SK-N-SH treated with all-trans-retinoic acid at 6 μM for 48 hours (cell line): Measurements from ENCODE around the gene DENND1A.

Experiments used
- ATAC-seq: fragments of 200-7000 bp; cut with Tn5 transposase; 3 replicates; pipeline ENCODE4 v1.9.1; 2020; ENCODE audit warnings: mild to moderate bottlenecking, moderate library complexity
- ARNTL ChIP-seq: fragments of 450-650 bp; formaldehyde crosslinking; IDR thresholded peaks from 2 replicates; pipeline ENCODE4 v1.5.0; 2020; ENCODE audit warnings: low read depth, mild to moderate bottlenecking, moderate library complexity, borderline replicate concordance
- BACH2 ChIP-seq: fragments of 250-450 bp; sonication (Bioruptor Pico); IDR thresholded peaks from 2 replicates; pipeline ENCODE4 v1.9.0; 2021; ENCODE audit warnings: mild to moderate bottlenecking, borderline replicate concordance
- CSDC2 ChIP-seq: fragments of 250-450 bp; sonication (Bioruptor Pico); IDR thresholded peaks from 2 replicates; pipeline ENCODE4 v1.5.0; 2020; ENCODE audit warnings: mild to moderate bottlenecking, moderate library complexity
- CSRNP3 ChIP-seq: fragments of 250-450 bp; sonication (Bioruptor Pico); IDR thresholded peaks from 2 replicates; pipeline ENCODE4 v1.5.1; 2021; ENCODE audit warnings: mild to moderate bottlenecking, moderate library complexity
- ESRRG ChIP-seq: fragments of 250-450 bp; sonication (Bioruptor Pico); IDR thresholded peaks from 2 replicates; pipeline ENCODE4 v1.6.1; 2021; ENCODE audit warnings: mild to moderate bottlenecking
- GLIS3 ChIP-seq: fragments of 250-450 bp; sonication (Bioruptor Pico); IDR thresholded peaks from 2 replicates; pipeline ENCODE4 v1.5.0; 2020; ENCODE audit warnings: mild to moderate bottlenecking, moderate library complexity
- ISL1 ChIP-seq: fragments of 250-450 bp; sonication (Bioruptor Pico); IDR thresholded peaks from 2 replicates; pipeline ENCODE4 v2.1.2; 2022; ENCODE audit warnings: mild to moderate bottlenecking, moderate library complexity
- OSR1 ChIP-seq: fragments of 250-450 bp; sonication (Bioruptor Pico); IDR thresholded peaks from 2 replicates; pipeline ENCODE4 v1.8.0; 2022; ENCODE audit warnings: moderate library complexity, mild to moderate bottlenecking, inconsistent platforms
- PATZ1 ChIP-seq: fragments of 250-450 bp; sonication (Bioruptor Pico); IDR thresholded peaks from 2 replicates; pipeline ENCODE4 v1.8.0; 2020; ENCODE audit warnings: mild to moderate bottlenecking, moderate library complexity, borderline replicate concordance
- POU6F1 ChIP-seq: fragments of 250-450 bp; sonication (Bioruptor Pico); IDR thresholded peaks from 2 replicates; pipeline ENCODE4 v1.8.0; 2021; ENCODE audit warnings: low read depth, mild to moderate bottlenecking, moderate library complexity, borderline replicate concordance
- RARB ChIP-seq: fragments of 250-450 bp; sonication (Bioruptor Pico); IDR thresholded peaks from 2 replicates; pipeline ENCODE4 v1.8.0; 2021; ENCODE audit warnings: mild to moderate bottlenecking, moderate library complexity
- SNAI2 ChIP-seq: fragments of 250-450 bp; sonication (Bioruptor Pico); IDR thresholded peaks from 2 replicates; pipeline ENCODE4 v1.5.0; 2020; ENCODE audit warnings: mild to moderate bottlenecking, moderate library complexity
- TCF4 ChIP-seq: fragments of 250-450 bp; sonication (Bioruptor Pico); IDR thresholded peaks from 2 replicates; pipeline ENCODE4 v1.8.0; 2021; ENCODE audit warnings: mild to moderate bottlenecking, moderate library complexity, borderline replicate concordance
- TOX ChIP-seq: fragments of 250-450 bp; sonication (Bioruptor Pico); IDR thresholded peaks from 2 replicates; pipeline ENCODE4 v1.8.0; 2021; ENCODE audit warnings: mild to moderate bottlenecking, moderate library complexity, borderline replicate concordance
- TSHZ2 ChIP-seq: fragments of 250-450 bp; sonication (Bioruptor Pico); IDR thresholded peaks from 2 replicates; pipeline ENCODE4 v1.5.0; 2020; ENCODE audit warnings: mild to moderate bottlenecking, moderate library complexity
- ZC3H10 ChIP-seq: fragments of 250-450 bp; sonication (Bioruptor Pico); IDR thresholded peaks from 2 replicates; pipeline ENCODE4 v1.5.1; 2021; ENCODE audit warnings: mild to moderate bottlenecking, moderate library complexity
- ZFP3 ChIP-seq: fragments of 250-450 bp; sonication (Bioruptor Pico); IDR thresholded peaks from 2 replicates; pipeline ENCODE4 v1.5.0; 2020; ENCODE audit warnings: mild to moderate bottlenecking, moderate library complexity
- ZFP30 ChIP-seq: fragments of 450-650 bp; formaldehyde crosslinking; IDR thresholded peaks from 2 replicates; pipeline ENCODE4 v1.5.0; 2022; ENCODE audit warnings: mild to moderate bottlenecking, moderate library complexity
- ZNF565 ChIP-seq: fragments of 450-650 bp; formaldehyde crosslinking; conservative IDR thresholded peaks from 2 replicates; pipeline ENCODE4 v1.5.0; 2020; ENCODE audit warnings: low read depth, mild to moderate bottlenecking, moderate library complexity
- ZNF70 ChIP-seq: fragments of 450-650 bp; formaldehyde crosslinking; IDR thresholded peaks from 2 replicates; pipeline ENCODE4 v1.5.0; 2020; ENCODE audit warnings: mild to moderate bottlenecking, moderate library complexity
- ZNF8 ChIP-seq: fragments of 450-650 bp; formaldehyde crosslinking; IDR thresholded peaks from 2 replicates; pipeline ENCODE4 v1.5.0; 2020; ENCODE audit warnings: mild to moderate bottlenecking, moderate library complexity

Gene DENND1A

GRCh38 chr9:123478967-123479602, 450.8 kb downstream of the DENND1A start:
- ATAC-seq: no peak
- no peak for TF ChIP-seq ZNF70
- TF ChIP-seq PATZ1 (CRISPR knock-in tag): no peak
- no peak for TF ChIP-seq ZC3H10 (CRISPR knock-in tag)
- TF ChIP-seq ZFP3 (CRISPR knock-in tag): no peak
- TF ChIP-seq ZNF8 (CRISPR knock-in tag): no peak
- TF ChIP-seq ZNF565 (CRISPR knock-in tag): no peak
- no peak for TF ChIP-seq TSHZ2 (CRISPR knock-in tag)
- TF ChIP-seq TCF4: no peak
- no peak for TF ChIP-seq OSR1 (CRISPR knock-in tag)
- TF ChIP-seq CSRNP3: no peak
- no peak for TF ChIP-seq ESRRG
- no peak for TF ChIP-seq SNAI2
- TF ChIP-seq TOX (CRISPR knock-in tag): no peak
- TF ChIP-seq ARNTL: no peak
- TF ChIP-seq BACH2 (CRISPR knock-in tag): no peak
- TF ChIP-seq RARB (CRISPR knock-in tag): no peak

GRCh38 chr9:123478160-123478559, 451.8 kb downstream of the DENND1A start:
- TF ChIP-seq ZFP3 (CRISPR knock-in tag) (no peak), ISL1 (no peak), RARB (CRISPR knock-in tag) (no peak), ARNTL (no peak), ESRRG (no peak), GLIS3 (CRISPR knock-in tag) (no peak), TCF4 (no peak), ZNF70 (no peak), CSDC2 (CRISPR knock-in tag) (no peak), ZFP30 (no peak), SNAI2 (no peak), ZC3H10 (CRISPR knock-in tag) (no peak), ZNF565 (CRISPR knock-in tag) (no peak), POU6F1 (no peak), TSHZ2 (CRISPR knock-in tag) (no peak), OSR1 (CRISPR knock-in tag) (no peak)
- no peak for ATAC-seq
